GM21737 (cell line): ENCODE data around the gene KAT6B.

Experiments
- ATAC-seq: cut with Tn5 transposase; IDR thresholded peaks from one replicate; pipeline ENCODE4 v1.9.1; 2021; ENCODE audit warnings: mild to moderate bottlenecking, moderate library complexity; ENCODE audit not compliant: unreplicated experiment

The KAT6B gene

GRCh38 chr10:75061709-75062505, 235.5 kb downstream of the KAT6B start:
- ATAC-seq = no peak

DNA sequence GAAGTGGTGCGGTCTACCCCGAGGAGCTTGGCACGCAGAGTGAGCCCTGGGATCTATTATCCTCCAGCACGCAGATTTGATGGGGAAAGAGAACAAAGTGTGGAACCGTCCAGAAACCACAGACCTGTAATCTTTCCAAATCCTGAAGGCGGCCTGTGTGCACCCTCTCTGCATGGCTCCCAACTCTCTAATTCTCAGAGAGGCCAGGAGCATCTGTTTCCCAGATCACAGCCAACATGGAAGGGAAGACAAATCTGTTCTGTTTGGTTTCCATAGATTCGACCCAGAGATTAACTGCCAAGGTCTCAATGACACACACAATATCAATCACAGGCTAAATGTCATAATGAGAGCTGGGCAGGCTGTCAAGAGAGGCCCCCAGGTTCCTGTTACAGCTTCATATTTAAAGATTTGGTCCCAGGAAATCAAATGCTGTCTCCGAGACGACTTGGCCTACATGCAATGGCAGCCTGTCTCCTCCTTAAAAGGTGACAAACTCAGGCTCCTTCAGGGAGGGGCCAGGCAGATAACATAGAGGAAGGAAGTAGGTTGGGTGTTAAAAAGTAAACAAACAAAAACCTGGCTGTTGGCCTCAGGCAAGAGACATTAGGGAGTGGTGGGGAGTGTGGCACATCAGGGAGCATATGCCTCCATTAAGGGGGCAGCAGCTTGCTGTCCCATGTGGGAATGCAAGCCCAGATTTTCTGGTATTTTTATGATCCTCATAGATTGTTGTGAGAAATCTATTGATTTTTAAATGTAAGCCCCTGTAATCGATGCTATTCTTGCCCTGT, 236.3 kb downstream of the KAT6B start:
- no peak for ATAC-seq

GRCh38 chr10:75063461-75064230, 237.2 kb downstream of the KAT6B start:
- no peak for ATAC-seq

DNA sequence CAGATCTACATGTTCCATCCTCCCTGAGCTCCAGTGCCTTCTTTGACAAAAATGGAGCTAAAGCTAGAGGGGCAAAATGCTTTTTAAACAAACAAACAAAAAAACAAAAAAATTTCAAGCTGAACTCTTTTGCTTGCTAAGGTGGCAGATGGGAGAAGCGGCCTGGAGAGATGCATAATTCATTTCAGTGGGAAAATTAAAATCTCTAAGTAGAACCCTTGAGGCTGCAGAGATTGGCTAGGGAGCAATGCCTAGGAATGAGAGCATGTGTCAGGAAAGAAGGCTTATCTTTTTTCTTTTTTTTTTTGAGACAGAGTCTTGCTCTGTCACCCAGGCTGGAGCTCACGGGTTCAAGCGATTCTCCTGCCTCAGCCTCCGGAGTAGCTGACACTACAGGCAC, 238.7 kb downstream of the KAT6B start:
- ATAC-seq = no peak

DNA sequence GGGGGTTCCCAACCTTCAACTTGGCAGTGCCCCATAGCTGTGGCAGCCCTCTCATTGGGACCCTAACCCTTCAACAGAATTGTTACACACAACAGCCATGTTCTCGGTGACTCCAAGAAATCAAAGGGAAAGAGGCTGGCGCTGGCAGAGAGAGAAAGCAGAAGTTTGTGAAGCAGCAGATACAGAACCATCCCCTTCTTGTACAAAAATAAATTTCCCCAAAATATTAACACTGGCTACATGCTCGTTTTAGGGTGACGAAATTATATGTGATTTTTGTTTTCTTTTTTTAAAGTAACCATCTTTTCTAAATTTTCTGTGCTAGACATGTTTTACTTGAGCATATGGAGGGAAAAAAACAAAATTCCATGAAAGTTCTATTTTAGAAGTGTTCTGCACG, 239.9 kb downstream of the KAT6B start:
- no peak for ATAC-seq

DNA sequence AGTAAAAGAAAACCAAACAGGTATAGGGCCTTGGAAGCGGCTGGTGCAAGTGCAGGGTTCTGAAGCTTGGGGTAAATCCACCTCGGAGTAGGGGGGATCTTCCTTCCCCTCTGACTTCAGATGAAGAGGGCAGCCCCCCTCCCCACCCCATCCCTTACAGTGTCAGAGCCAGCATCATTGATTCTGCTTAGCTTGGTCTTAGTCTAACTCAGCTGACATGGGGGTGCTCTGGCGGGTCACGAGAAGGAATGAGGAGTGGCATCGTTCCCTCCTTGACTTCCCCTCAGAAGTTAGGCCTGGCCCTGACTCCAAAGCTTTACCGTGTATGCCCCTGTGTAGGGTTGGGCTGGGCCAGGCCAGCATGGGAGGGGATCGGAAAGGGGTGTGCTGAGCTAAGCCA, 240.9 kb downstream of the KAT6B start:
- ATAC-seq = no peak

DNA sequence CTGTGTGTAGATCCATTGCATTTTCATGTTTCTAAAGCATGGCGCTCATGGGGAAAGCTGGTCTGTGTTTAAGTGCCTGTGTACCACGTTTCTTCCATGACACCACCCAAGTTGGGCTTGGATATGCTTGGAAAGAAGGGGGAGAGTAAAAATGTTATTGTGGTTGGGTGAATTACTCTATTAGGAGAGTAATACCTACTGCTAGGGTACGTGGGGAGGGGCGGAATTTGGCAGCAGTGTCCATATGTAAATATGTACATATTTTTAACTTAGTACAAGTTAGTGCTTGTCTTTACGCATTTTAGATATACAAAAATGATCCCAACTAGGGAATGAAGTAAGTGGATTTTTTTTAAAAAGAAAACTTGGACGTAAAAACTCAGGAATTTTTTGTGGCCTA, 242.1 kb downstream of the KAT6B start:
- ATAC-seq = no peak

- no peak for ATAC-seq
These were observed 244.1 kb downstream of the KAT6B start for GRCh38 chr10:75070476-75070875.

DNA sequence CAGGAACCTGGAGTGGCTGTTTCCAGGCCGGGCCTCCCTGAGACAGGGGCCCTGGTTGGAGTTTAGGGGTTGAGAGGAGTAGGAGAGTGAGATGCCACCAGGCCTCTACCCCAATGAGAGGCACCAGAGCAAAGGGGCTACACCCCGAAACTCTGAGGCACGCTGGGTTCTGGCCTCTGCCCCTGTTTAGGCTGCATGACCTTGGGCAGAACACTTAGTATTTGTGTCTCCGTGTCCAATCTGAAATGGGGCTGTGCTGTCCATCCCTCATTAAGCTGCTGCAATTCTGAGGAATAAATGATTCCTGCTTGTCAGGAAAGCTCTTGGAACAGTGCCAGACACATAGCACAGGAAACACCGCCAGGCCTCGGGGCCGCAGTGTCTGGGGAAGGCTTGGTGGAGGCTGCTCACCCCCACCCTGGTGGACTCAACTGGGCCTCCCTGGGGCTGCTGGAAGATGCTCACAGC, 244.6 kb downstream of the KAT6B start:
- ATAC-seq = no peak

DNA sequence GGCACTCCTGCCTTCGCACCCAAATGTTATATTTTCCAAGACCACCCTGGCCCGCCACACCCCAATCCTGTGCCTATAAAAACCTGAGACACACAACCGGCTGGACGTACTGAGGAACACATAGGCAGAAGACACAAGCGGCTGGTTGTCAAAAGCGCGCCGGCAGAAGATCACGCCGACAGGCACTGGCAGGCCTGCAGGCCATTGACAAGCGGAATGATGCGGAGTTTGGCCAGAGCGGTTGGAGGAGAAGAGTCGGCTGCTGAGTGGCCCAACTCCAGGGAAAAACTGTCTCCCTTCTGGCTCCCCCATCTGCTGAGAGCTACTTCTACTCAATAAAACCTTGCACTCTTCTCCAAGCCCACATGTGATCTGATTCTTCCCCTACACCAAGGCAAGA, 245.4 kb downstream of the KAT6B start:
- no peak for ATAC-seq

DNA sequence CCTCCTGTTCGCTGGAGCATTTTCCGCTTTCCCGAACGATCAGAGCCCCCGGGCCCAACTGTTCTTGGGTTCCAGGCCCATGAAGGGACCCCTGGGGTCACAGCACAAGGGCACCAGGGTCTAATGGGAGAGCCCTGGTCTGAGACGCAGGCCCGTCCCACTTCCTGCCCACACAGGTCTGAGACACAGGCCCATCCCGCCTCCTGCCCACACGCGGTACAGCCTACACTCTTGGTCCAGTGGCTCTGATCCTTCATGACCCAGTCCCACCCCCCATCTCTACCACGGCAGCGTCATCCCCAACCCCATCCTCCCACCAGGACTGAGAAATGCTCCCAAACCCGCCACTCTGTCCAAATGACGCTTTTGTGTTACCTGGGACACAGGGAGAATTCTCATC, 246.3 kb downstream of the KAT6B start:
- ATAC-seq = no peak

GRCh38 chr10:75073442-75073841, 247.0 kb downstream of the KAT6B start:
- no peak for ATAC-seq

GRCh38 chr10:75074711-75075445, 248.5 kb downstream of the KAT6B start:
- ATAC-seq = no peak

DNA sequence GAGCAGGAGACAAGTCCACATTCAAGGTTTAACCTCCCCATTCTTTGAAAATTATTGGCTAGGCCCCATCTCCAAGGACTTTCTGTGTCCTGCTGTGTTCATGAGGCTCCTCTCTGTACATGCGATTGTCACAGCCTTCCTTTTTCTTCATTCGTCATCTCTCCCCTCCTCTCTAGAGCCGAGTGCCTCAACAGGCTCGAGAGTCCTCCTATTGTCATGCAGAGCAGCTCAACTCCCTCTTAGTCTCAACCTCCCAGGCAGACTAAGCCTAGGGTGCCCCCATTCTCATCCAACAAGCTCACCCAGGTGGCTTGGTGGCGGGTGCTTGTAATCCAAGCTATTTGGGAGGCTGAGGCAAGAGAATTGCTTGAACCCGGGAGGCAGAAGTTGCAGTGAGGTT, 249.9 kb downstream of the KAT6B start:
- ATAC-seq = no peak

- no peak for ATAC-seq
These were observed 253.2 kb downstream of the KAT6B start for GRCh38 chr10:75079436-75080083.

DNA sequence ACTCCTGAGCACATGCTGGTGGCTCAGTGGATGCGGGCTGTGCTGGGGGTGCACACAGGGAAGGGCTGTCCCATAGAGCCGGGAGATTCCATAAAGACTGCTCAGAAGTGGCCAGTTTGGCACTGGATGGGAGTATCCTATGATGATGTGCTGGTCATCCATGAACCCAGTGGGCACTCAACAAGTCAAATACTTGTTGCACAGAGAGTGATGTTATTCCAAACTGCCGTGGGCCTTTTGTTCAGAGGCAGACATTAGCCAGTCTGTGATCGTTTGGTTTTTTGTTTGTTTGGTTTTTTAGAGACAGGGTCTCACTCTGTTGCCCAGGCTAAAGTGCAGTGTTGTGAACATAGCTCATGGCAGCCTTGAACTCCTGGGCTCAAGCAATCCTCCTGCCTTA, 254.2 kb downstream of the KAT6B start:
- no peak for ATAC-seq

GRCh38 chr10:75081379-75081778, 255.0 kb downstream of the KAT6B start:
- ATAC-seq = no peak
